ENCODE data around the gene TNIP1. TPM values are rescaled to one million over a fixed set of nuclear protein-coding genes. Genes with fewer than 3 reads are reported as not detected.

Gene TNIP1
- total RNA-seq, 2 experiments from 2014 or later: 197 to 206 TPM

DNA sequence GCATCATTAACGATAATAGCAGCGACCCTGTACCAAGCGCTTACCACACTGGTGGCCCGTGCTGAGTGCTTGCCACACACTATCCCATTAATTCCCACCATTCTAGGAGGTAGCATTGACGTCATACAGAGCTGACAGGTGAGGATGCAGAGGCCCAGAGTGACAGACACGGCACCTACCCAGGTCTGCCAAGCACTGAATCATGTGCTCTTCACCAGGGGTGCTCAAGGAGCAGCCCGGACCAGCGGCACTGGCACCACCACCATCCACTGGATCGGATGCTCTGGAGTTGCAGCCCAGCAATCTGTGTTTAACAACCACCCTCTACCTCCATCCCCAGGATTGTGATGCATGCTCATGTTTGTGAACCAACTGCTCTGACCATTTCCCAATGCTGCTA is 3.4 kb downstream of the TNIP1 start:
- CTCF ChIA-PET: interaction anchor here (1.1 to 4.1 kb wide), 4 partner anchors 8 to 38 kb away, joined by 3 to 14 read pairs (median 6); no protein-coding TSS in a partner anchor
- POLR2A ChIA-PET: interaction anchor here (0.6 to 2.2 kb wide), 3 partner anchors 8 to 113 kb away, joined by 7 to 10 read pairs (median 9); no protein-coding TSS in a partner anchor

DNA sequence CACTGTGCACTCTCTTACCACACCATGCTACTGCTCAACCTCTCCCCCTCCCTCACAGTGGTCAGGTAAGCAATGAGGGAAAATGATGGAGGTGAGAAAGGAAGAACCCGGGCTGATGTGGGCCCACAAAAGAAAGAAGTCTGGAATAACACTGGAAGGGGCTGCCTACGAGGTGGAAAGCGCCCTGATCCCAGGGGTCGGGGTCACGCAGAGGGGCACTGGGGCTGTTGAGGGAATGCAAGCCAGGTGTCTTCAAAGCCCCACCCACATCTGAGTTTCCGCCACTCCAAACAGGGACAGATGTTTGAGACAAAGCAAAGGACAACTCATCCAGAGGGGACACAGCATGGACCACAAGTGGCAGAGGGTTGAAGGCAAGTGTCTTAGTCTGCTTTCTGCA is 4.2 kb downstream of the TNIP1 start:
- POLR2A ChIA-PET: interaction anchor here (1.8 kb wide), 1 partner anchor 10 kb away, joined by 4 read pairs; no protein-coding TSS in a partner anchor
- CTCF ChIA-PET: interaction anchor here (0.9 to 4.1 kb wide), 3 partner anchors 25 to 74 kb away, joined by 3 to 14 read pairs (median 3); no protein-coding TSS in a partner anchor

DNA sequence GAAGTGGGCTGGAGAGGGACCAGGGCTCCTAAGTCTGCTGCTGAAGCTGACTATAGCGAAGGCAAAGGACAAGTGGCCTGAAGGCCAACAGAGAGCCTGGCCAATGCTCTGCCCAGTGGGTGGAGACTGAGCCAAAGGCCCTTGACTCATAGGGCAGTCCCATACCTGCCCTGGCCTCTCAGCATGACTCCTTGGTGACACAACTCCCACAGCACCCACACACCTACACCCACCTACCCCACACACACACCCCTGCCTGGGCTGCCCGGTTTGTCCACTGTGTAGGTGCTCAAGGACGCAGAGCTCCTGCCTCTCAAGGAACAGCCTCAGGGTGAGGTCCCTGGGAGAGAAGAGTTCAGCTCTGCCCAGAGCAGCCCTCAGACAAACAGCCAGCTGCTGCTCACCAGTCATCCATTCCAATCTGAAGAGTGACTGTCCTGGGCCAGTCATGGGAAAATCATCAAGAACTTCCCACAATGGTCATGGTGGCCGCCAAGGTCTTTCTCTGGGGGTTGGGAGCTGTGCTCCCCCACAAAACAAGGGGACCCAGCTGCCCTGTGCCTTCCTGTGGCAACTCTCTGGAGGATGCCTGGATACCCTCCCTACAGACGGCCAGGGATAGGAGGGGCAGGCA is 5.0 kb downstream of the TNIP1 start:
- CTCF ChIA-PET: interaction anchor here (0.9 to 4.1 kb wide), 3 partner anchors 24 to 75 kb away, joined by 3 to 14 read pairs (median 3); no protein-coding TSS in a partner anchor
- POLR2A ChIA-PET: interaction anchor here (1.8 kb wide), 1 partner anchor 10 kb away, joined by 4 read pairs; no protein-coding TSS in a partner anchor

DNA sequence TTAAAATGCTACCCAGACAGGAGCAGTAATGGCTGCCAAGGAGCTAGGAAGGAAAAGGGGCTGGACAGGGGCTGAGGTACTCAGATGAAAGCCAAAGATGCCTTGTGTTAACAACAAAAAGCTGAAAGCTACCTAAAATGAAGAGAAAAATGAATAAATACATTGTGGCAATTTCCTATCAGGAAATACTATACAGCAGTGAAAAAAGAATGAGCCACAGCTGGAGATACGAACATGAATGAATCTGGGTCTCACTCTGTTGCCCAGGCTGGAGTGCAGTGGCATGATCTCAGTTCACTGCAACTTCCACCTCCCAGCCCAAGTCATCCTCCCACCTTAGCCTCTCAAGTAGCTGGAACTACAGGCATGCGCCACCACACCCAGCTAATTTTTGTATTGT is 6.3 kb downstream of the TNIP1 start:
- POLR2A ChIA-PET: no interaction called here
- CTCF ChIA-PET: interaction anchor here (1.3 kb wide), 1 partner anchor 41 kb away, joined by 3 read pairs; no protein-coding TSS in a partner anchor

DNA sequence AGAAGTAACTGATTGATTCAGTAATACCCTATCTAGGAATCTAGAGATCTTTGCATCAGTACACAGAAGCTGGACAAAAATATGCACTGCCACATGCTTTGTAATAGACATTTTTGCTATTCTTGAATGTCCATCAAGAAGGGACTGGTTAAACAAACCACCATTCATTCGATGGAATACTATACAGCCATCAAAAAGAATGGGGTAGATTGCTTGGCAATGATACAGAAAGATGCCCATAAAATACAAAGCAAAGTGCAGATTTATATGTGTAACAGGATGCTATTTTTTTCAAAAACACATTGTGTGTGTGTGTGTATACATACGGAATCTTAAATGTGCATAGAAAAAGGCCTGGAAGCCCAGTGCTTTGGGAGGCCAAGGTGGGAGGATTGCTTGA is 7.6 kb downstream of the TNIP1 start:
- CTCF ChIA-PET: interaction anchor here (0.7 to 2.0 kb wide), 2 partner anchors 10 to 371 kb away, joined by 3 to 4 read pairs; no protein-coding TSS in a partner anchor
- POLR2A ChIA-PET: interaction anchor here (0.6 kb wide), 1 partner anchor 11 kb away, joined by 4 read pairs; no protein-coding TSS in a partner anchor

DNA sequence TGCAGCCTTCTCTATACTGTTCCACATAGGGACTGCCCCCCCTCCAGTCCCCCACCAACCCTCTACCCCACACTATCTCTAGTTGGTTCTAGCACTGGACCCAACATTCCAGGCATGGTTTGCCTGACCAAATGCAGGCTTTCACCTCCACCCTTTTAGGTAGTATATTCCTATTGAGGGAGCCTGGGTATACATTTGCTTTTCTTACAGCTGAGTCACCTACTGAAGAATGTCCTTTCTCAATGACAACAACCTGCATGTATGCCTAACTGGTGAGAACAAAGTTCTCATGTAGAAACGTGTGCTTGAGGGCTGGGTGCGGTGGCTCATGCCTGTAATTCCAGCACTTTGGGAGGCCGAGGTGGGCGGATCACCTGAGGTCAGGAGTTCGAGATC is 8.2 kb downstream of the TNIP1 start:
- ChIA-PET POLR2A (no interaction called here), CTCF (interaction anchor here (0.7 to 3.9 kb wide), 3 partner anchors 11 to 370 kb away, joined by 3 to 11 read pairs (median 4); no protein-coding TSS in a partner anchor)

DNA sequence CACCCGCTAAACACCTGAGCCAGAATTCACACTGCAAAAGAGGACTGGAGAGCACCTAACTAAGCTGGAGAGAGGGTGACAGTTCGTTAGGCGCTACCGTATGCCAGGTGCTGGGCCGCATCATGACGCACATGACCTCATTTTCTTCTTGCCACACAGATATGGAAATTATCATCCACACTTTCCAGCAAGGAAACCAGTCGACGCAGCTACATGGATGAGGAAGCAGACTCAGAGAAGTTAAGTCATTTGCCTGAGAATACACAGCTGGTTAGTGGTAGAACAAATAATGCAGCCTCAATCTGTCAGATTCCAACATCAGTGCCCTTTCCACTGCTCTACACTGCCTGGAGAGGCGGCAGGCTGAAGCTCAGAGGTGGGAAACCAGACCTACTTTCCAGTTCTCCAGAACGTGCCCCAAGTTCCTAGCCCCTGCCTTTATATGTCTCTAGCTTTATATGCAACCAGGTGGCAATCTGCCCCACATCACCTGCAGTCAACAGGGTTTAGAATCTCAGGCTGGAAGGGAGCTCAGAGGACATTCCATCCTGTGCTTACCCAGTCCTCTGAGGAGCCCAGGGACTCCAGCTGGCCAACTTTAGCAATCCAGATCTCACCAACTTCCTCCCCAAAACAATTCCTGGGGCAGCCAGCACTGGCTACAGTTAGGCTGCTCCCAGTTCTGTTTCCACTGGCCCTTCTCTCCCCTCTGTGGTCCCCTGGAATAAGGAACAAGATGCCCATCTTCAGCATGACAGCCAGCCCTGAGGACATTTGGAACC is 8.8 kb downstream of the TNIP1 start:
- ChIA-PET CTCF (interaction anchor here (0.6 to 3.9 kb wide), 5 partner anchors 11 to 96 kb away, joined by 3 to 11 read pairs (median 4); no protein-coding TSS in a partner anchor), POLR2A (interaction anchor here (0.7 kb wide), 1 partner anchor 513 kb away, joined by 3 read pairs; no protein-coding TSS in a partner anchor)

DNA sequence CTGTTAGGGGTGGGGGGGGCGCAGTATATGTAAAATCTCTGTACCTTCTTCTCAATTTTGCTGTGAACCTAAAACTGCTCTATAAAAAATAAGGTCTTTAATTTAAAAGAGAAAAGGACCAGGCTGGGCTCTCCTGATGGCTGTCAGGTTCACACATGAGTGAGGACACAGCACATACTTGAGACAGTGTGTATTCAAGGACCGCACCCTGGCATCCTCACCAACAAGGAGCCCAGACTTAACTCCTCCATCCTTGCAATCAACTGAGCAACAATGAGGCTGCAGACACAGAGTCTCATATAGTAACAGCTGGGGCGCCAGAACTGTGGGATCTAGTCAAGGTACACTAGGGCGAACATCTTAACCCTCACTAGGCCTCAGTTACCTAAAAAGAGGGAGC is 9.8 kb downstream of the TNIP1 start:
- ChIA-PET CTCF (interaction anchor here (1.0 to 3.9 kb wide), 3 partner anchors 19 to 94 kb away, joined by 3 to 11 read pairs (median 5); no protein-coding TSS in a partner anchor), POLR2A (interaction anchor here (1.0 kb wide), 1 partner anchor 20 kb away, joined by 3 read pairs; no protein-coding TSS in a partner anchor)

DNA sequence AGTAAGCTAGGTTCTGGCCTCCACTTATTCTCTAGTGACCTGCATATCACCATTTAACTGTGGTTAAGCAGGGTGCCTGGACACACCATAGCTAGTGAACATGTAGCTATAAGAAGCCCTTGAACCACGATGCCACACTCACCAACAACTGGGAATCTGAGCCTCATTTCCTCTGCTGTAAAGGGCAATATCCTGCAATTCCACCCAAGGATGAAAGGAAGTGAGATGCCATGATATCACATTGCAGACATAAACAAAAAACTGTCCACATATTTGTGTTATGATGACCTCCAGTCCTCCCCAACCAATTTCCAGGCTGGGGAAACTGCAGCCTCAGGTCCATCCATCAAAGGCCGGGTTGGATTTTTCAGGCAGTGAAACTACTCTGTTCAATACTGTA is 10.4 kb downstream of the TNIP1 start:
- ChIA-PET CTCF (interaction anchor here (1.8 to 3.9 kb wide), 2 partner anchors 28 to 45 kb away, joined by 5 to 11 read pairs; no protein-coding TSS in a partner anchor), POLR2A (interaction anchor here (1.0 to 2.1 kb wide), 2 partner anchors 8 to 20 kb away, joined by 3 to 9 read pairs; no protein-coding TSS in a partner anchor)

DNA sequence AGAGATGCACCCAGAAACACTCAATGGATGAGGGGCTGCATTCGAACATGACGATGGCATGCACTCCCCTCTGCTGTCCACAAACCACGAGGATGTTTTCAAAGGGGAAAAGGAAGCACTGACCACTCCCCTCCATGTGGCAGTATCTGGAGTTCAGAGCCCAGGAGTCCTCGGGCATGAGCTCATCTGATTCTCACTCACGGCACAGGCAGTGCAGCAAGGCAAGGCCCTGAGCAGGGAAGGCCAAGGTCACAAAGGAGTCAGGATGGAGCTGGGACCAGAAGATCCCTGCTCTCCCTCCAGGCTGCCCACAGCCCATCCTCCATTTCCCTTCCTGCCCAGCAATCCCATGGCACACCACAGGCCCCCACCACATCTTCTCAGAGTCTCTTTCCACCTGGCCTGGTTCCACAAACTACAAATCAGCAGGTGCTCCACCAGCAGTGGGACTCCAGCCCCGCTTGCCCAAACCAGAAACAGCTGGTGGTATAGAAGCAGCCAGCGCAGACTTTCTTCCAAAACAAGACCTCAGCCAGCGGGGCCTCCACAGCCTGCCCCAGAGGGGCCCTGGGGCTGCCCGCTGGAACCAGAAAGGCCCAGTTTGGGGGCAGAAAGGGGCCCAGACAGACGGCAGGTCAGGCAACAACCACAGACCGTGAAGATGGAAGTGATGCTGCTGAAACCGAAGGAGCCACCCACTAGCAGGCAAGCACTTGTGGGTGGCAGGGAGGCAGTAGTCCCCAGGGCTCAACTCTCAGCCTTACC is 12.2 kb downstream of the TNIP1 start:
- POLR2A ChIA-PET: interaction anchor here (2.1 kb wide), 2 partner anchors 10 to 13 kb away, joined by 9 to 10 read pairs; partner anchors contain the start of gene TNIP1
- CTCF ChIA-PET: interaction anchor here (0.9 to 3.9 kb wide), 5 partner anchors 10 to 47 kb away, joined by 4 to 11 read pairs (median 5); no protein-coding TSS in a partner anchor

DNA sequence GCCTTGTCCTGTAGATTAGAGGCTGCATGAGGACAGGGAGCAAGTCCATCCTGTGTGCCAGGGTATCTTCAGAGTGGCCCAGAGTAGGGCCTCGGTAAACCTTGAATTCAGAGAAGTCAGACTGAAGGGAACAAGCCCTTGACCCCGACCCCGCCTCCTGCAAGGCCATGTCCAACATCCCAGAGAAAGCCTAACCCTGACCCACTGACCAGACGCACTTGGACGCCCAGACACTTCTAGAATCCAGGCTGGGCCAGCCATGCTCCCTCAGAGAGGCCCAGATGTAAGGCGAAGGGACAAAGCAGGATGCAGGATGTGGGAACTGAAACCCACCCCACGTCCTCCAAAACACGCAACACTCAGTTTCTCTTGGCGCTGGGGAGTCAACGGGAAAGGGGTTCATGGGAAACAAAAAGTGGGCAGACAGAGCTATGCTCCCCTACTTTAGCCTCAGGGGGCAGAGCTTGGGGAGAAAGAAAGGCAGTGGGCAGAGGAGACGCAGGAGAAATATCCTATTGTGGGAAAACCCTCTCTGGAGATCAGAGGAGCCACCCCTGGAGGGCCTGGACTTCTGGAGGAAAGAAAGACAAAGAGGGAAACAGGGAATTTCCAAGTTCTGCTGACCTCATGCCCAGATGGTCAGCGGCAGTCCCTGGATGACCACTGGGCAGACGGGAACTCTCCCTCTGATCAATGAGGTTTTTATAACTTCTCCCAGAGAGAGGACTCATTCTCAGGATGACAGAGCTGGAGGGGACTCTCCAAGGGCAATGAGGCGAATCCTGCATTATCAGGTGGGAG is 13.0 kb downstream of the TNIP1 start:
- POLR2A ChIA-PET: interaction anchor here (2.1 kb wide), 1 partner anchor 14 kb away, joined by 10 read pairs; the partner anchor contains the start of gene TNIP1
- CTCF ChIA-PET: interaction anchor here (1.2 to 2.5 kb wide), 3 partner anchors 10 to 19 kb away, joined by 4 to 8 read pairs (median 8); no protein-coding TSS in a partner anchor

DNA sequence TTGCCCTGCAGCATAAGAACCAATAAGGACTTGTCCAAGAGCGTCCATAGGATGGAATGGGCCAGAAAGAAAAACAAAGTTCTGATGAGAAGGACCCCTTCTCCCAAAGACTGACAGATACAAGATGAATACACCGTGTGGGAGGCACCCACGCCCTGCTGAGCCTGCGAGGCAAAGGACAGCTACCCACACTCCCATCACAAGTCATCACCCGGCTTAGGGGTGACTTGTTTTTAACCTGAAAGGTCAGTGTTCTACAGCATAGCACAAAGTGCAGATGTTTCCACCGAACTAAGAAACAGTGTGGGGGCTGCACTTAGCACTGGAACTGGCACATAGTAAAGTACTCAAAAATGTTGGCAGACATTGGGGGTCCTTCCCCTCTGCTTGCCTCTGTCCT is 13.9 kb downstream of the TNIP1 start:
- POLR2A ChIA-PET: interaction anchor here (1.4 kb wide), 2 partner anchors 9 to 20 kb away, joined by 3 to 4 read pairs; no protein-coding TSS in a partner anchor
- CTCF ChIA-PET: interaction anchor here (2.5 kb wide), 1 partner anchor 15 kb away, joined by 8 read pairs; no protein-coding TSS in a partner anchor

DNA sequence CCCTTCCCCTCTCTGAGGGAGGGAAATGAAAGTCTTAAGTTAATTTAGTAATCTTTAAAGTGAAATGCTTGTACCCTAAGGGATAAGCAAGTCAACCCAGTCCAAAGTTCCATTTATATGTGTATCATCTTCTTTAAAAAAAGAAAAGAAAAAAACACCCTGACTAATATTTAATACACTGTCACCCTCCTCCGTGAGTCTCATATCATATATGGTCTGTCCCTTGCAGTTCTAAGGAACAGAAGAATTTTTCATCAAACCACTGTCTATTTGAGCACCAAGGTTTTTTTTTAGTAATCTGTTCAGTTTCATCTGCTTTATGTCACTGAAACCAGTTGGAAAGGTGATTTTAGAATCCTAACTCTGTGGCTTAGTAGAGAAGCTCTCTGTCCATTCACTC is 15.2 kb downstream of the TNIP1 start:
- CTCF ChIA-PET: interaction anchor here (1.0 to 2.5 kb wide), 4 partner anchors 8 to 50 kb away, joined by 3 to 12 read pairs (median 6); partner anchors contain the start of gene TNIP1

DNA sequence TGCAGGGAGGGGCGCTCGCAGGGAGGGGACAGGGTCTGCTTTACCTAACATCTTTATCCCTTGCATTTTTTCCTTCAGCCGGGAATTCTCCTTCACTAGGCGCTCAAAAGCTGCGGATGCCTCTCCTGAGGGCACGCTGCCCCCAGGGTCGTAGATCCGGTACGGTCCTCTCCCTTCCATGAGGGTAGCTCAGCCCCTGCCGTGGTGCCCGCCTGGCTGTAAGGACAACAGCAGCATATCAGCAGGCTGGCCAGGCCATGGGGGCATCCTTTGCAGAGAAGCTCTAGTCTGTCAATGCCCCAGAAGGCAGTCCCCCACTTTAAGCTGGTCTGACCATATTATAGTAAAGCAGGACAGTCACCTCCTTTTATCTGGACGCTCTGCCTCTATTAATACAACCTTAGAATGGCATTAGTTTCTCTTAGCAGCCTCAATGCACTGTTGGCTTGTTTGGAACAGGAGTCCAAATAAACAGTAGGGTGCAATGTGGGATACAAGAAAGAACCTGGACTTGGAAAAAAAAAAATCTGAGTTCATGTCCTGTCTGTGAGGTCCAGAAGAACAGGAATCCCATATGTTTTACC is 15.8 kb downstream of the TNIP1 start:
- CTCF ChIA-PET: interaction anchor here (0.6 to 2.1 kb wide), 5 partner anchors 9 to 51 kb away, joined by 3 to 12 read pairs (median 3); partner anchors contain the start of gene TNIP1
- POLR2A ChIA-PET: interaction anchor here (1.4 to 1.9 kb wide), 2 partner anchors 13 to 19 kb away, joined by 3 to 10 read pairs; no protein-coding TSS in a partner anchor

More for the DNA sequence above, 15.2 kb downstream of the TNIP1 start:
- POLR2A ChIA-PET: interaction anchor here (0.7 to 1.9 kb wide), 6 partner anchors 10 to 29 kb away, joined by 3 to 10 read pairs (median 4); partner anchors contain the start of gene TNIP1

DNA sequence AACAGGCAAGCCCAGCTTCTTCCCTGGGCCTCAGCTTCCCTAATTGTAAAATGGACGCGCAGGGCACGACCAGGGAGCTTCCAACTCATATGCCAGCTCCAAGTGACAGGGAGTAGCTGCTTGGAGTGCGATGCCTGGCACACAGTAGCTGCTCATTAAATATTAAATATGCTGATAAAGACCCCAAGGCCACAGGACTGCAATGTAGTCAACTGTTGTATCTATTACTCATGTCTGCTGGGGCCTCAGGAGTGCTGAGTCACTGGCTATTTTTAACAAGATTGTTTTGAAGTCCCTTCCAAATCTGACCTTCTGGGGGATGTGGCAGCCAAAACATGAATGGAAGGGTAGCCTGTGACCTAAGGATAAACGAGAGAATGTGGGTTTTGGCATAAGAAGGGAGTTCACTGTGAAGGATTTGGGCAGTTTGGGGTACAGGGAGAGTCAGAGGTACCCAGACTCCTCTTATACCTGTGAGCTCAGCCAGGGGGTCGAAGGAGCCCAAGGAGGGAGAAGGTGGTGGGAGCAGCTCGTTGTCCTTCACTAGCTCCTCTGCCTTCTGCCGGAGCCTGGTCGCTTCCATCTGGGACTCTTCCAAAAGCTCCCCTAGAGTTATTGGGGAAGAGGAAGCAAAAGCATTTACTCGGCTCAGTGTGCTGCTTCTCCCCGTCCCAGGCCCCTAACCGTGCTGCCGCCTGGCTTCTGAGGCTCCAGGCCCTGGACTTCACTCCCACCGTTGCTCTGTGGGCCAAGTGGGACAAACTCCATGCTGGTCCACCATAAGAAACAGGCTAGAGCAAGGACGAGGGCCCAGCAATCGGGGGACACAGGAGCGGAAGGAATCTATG is 17.5 kb downstream of the TNIP1 start:
- CTCF ChIA-PET: interaction anchor here (1.1 kb wide), 1 partner anchor 102 kb away, joined by 4 read pairs; no protein-coding TSS in a partner anchor

More for the DNA sequence above, 17.5 kb downstream of the TNIP1 start:
- POLR2A ChIA-PET: interaction anchor here (0.5 kb wide), 1 partner anchor 10 kb away, joined by 4 read pairs; no protein-coding TSS in a partner anchor
